Stimulated activated memory B cell treated with anti-CD40 and anti-IgM and Interleukin-4, amounts not matched to agents 10 μg/mL and 1 μg/mL and 100 μg/mL, for 72 hours (primary cell): Measurements from ENCODE around the gene ENDOD1.
"Not testable (repeated sequence)": the region's sequence is repeated elsewhere in the genome, so short reads cannot be mapped to it uniquely, and the experiment has no call there.

ENCODE experiments used
- ATAC-seq: fragments of 150-1000 bp; cut with Tn5 transposase; 2 replicates; pipeline ENCODE4 v1.10.0; 2021
- H3K27ac Mint-ChIP-seq: one replicate; pipeline ENCODE4 v1.8.0; 2022; ENCODE audit warnings: mild to moderate bottlenecking, mixed read lengths
- H3K27me3 Mint-ChIP-seq: one replicate; pipeline ENCODE4 v1.8.0; 2022; ENCODE audit warnings: mixed read lengths
- H3K36me3 Mint-ChIP-seq: one replicate; pipeline ENCODE4 v1.8.0; 2022; ENCODE audit warnings: mixed read lengths
- H3K4me1 Mint-ChIP-seq: one replicate; pipeline ENCODE4 v1.8.0; 2022; ENCODE audit warnings: mixed read lengths
- H3K4me3 Mint-ChIP-seq: one replicate; pipeline ENCODE4 v1.8.0; 2022; ENCODE audit warnings: mild to moderate bottlenecking, moderate library complexity, mixed read lengths
- H3K9me3 Mint-ChIP-seq: one replicate; pipeline ENCODE4 v1.8.0; 2022; ENCODE audit warnings: mixed read lengths

ENDOD1 gene

DNA sequence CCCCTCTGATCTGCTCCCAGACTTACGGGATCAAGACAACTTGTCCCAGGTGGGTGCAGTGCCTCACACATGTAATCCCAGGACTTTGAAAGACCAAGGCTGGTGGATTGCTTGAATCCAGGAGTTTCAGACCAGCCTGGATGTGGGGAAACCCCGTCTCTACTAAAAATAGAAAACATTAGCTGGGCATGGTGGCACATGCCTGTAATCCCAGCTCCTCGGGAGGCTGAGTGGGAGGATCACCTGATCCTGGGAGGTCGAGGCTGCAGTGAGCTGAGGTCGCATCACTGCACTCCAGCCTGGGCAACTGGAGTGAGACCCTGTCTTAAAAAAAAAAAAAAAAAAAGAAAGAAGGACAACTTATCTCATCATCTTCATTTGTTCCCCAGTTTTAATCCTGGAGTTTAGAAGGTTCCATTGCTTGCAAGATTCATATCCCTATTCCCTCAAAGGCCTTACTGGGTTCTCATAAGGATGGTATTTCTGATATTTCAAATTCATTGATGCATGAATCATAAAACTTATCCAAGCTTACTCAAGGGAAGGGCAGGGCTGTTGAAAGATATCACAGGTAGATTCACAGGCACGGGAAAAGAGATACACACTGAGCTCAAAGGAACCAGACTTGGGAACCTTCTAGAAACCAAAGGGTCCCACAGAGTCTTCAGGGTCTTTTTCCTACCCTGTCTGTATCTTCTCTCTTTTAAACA, 14.6 kb downstream of the ENDOD1 start:
- ATAC-seq, result no peak
- Mint-ChIP-seq H3K27me3 (no peaks in the 10 kb centered on the region), H3K27ac (no peak overlapping the region), H3K36me3 (peaks cover 7% of the 10 kb centered on the region), H3K4me1 (peaks cover 37% of the 10 kb centered on the region), H3K9me3 (no peaks in the 10 kb centered on the region), H3K4me3 (no peak overlapping the region)

DNA sequence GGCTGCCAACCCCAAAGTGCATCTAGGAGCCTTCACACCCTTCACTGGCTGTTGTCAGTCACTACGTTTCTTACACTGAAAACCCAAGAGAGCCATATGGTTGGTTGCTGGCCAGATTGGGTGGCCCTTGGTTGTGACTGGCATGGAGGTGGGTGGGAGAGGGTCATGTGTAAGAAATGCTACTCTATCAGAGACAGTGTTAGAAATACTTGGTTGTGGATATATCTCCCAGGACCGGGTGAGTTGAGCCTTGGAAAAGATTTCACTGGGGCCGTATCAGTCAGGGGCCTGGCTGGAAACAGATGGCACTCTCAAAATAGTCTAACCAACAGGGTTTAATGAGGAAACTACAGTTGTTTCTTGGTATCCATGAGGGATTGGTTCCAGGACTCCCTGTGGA, 15.2 kb downstream of the ENDOD1 start:
- Mint-ChIP-seq H3K4me1 (peaks cover 37% of the 10 kb centered on the region), H3K9me3 (no peaks in the 10 kb centered on the region), H3K36me3 (peaks cover 13% of the 10 kb centered on the region), H3K4me3 (no peak overlapping the region), H3K27me3 (no peaks in the 10 kb centered on the region), H3K27ac (no peak overlapping the region)
- no peak for ATAC-seq

DNA sequence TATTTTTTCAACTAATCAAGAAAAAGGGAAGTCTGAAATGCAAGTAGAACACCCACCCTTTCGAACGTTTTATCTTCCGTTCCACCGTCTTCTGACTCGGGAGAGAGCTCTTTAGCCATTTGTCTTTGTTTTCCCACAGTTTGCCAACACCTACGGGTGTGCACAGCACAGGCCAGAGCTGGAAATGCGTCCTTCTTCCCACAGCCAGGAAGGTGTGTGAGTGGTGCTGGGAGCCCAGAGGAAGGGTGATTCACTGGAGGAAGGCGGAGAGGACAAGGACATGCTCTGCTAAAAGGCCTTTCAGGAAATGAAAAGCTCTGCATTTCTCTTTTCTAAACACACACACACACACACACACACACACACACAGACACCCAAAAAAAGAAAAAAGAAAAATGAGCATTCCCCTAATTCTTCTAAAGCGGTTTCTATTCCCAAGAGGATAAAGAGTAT, 18.5 kb downstream of the ENDOD1 start:
- Mint-ChIP-seq H3K27me3 (no peaks in the 10 kb centered on the region), H3K9me3 (no peaks in the 10 kb centered on the region), H3K4me1 (peaks cover 28% of the 10 kb centered on the region), H3K27ac (peak overlapping the region; percentile 59), H3K36me3 (peaks cover 16% of the 10 kb centered on the region), H3K4me3 (peak overlapping the region; percentile 55)
- no peak for ATAC-seq

DNA sequence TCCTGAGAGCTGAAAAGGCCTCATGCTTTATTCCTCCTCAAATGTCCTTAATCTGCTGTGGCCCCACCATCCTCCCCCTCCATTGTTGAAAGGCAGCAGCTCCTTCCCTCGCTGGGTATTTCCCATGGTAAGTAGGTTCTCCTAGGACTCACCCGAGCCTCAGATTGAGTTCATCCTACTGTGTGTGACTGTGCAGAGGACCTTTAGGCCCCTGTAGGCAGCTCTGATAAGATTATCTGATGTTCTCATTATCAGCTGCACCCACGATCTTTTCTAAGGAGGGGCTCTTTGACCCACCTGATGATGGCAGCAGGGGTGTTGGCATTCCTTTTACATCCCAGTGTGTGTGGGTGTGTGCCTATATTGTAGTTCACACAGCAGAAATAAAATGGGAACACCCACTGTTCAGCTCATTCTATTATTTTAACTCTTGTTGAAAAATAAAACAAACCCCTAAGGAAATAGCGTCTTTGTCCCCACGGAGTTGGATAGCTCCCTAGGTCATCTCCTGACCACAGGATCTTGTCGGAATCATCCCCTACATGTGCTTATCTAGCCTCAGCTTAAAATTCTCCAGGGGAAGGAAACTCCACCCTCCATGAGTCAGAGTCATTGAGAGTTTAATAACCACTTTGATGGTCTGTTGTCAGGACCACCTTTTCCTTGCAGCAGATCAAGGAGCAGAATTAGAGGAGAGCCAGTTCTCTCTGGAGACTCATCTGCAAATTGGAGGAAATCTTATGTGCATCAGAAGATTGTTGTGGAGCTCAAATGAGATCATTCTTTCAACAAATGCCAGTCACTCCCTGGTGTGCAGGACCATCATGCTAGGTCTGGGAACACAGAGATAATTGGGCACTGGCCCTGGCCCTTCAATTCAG, 19.3 kb downstream of the ENDOD1 start:
- no peak for ATAC-seq
- Mint-ChIP-seq H3K27ac (peak overlapping the region; percentile 59), H3K36me3 (peaks cover 20% of the 10 kb centered on the region), H3K27me3 (no peaks in the 10 kb centered on the region), H3K4me1 (peaks cover 28% of the 10 kb centered on the region), H3K4me3 (no peak overlapping the region), H3K9me3 (no peaks in the 10 kb centered on the region)

DNA sequence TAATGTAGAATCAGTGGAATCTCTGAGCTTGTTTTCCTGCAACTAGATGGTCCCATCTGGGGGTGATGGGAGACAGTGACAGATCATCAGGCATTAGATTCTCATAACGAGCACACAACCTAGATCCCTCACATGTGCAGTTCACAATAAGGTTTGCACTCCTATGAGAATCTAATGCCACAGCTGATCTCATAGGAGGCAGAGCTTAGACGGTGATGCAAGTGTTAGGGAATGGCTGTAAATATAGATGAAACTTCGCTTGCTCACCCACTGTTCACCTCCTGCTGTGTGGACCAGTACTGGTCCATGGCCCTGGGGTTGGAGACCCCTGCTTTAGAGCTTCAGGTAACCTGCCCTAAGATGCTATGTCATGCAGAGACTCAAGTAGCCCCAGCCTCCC, 21.8 kb downstream of the ENDOD1 start:
- H3K9me3 Mint-ChIP-seq, H3K4me3 Mint-ChIP-seq, ATAC-seq, H3K27me3 Mint-ChIP-seq: not testable (repeated sequence)
- H3K36me3 Mint-ChIP-seq, result peaks cover 20% of the 10 kb centered on the region
- peaks cover 28% of the 10 kb centered on the region for H3K4me1 Mint-ChIP-seq
- peak overlapping the region; percentile 1 for H3K27ac Mint-ChIP-seq

DNA sequence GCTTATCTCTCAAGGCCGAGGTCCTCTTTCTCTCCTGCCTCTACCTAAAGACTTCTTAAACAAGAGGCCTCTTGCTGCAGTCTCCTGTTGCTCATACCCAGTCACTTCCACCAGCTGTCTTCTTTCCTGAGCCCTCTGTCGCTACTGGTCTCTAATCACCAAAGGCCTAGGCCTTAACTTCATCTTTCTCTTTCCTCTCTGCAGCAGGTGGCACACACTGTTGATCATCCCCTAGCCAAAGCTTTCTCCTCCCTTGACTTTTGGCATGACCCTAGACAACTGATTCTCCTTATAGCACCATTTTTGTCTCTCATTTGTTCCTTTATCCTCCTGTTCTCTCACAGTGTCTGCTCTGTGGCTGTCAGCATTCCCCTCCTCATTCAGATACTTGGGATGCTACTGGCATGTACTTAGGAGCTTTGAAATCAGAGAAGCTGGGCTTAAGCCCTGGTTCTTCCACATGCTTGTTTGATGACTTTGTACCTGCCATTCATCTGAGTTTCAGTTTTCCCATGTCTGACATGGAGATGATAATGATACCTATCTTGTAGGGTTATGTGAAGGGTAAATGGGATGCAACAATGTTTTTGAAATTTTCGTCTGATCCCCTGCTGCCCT, 22.4 kb downstream of the ENDOD1 start:
- no peak overlapping the region for H3K4me3 Mint-ChIP-seq
- ATAC-seq, result no peak
- no peaks in the 10 kb centered on the region for H3K9me3 Mint-ChIP-seq
- no peaks in the 10 kb centered on the region for H3K27me3 Mint-ChIP-seq
- peaks cover 24% of the 10 kb centered on the region for H3K4me1 Mint-ChIP-seq
- H3K27ac Mint-ChIP-seq, result peak overlapping the region; percentile 1
- peaks cover 20% of the 10 kb centered on the region for H3K36me3 Mint-ChIP-seq

DNA sequence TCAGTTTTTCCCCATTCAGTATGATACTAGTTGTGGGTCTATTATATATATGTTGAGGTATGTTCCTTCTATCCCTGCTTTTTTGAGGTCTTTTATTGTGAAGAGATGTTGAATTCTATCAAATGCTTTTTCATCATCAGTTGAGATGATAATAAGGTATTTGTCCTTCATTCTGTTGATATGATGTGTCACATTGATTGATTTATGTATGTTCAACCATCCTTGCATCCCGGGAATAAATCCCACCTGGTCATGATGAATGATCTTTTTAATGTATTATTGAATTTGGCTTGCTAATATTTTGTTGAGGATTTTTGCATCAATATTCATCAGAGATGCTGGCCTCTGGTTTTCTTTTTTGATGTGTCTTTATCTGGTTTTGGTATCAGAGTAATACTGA, 26.0 kb downstream of the ENDOD1 start:
- ATAC-seq, result no peak
- Mint-ChIP-seq H3K27ac (no peak overlapping the region), H3K9me3 (peaks cover 4% of the 10 kb centered on the region), H3K4me3 (no peak overlapping the region), H3K27me3 (no peaks in the 10 kb centered on the region), H3K4me1 (peaks cover 15% of the 10 kb centered on the region), H3K36me3 (peaks cover 26% of the 10 kb centered on the region)

DNA sequence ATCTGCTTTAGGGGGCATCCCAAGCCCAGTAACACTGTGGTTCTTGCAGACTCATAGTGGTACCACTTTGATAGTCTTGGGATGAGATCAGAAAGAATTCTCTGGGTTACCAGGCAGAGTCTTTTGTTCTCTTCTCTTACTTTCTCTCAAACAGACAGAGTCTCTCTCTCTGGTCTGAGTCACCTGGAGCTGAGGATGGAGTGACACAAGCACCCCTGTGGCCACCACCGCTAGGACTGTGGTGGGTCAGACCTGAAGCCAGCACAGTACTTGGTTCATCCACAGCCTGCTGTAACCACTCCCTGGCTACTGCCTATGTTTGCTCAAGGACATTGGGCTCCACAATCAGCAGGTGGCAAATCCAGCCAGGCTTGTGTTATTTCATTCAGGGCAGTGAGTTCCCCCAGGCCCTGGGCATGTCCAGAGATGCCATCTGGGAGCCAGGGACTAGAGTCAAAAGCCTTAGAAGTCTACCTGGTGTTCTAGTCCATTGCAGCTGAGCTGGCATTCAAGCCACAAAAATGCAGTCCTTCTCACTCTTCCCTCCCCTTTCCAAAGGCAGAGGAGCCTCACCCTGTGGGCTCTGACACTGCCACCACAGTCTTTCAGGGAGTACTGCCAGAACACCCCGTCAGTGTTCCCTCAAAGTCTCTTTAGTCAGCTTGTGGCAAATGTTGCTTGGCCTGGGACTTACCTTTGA, 29.9 kb downstream of the ENDOD1 start:
- H3K9me3 Mint-ChIP-seq, result peaks cover 4% of the 10 kb centered on the region
- H3K27me3 Mint-ChIP-seq, result no peaks in the 10 kb centered on the region
- H3K36me3 Mint-ChIP-seq, result peaks cover 19% of the 10 kb centered on the region
- peaks cover 21% of the 10 kb centered on the region for H3K4me1 Mint-ChIP-seq
- H3K27ac Mint-ChIP-seq, result no peak overlapping the region
- H3K4me3 Mint-ChIP-seq, result no peak overlapping the region
- no peak for ATAC-seq

DNA sequence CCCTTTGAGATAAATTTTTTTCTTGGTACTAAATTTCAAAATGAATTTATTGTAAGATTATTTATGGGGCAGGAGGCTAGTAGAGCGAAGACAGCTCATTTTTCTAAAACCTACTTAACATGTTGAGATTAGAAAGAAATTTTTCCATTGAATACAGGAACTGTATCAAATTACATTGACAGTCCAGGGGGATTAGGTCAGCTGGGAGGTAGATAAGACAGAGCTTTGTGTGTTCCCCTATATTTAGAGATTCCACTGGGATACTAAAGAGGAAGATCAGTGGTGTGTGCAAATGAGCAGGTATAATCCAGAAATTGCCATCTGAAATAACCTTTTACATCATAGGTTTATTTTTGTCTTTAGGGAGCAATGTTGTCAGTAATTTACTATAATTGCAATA, 32.1 kb downstream of the ENDOD1 start:
- Mint-ChIP-seq H3K27me3 (no peaks in the 10 kb centered on the region), H3K27ac (no peak overlapping the region)

DNA sequence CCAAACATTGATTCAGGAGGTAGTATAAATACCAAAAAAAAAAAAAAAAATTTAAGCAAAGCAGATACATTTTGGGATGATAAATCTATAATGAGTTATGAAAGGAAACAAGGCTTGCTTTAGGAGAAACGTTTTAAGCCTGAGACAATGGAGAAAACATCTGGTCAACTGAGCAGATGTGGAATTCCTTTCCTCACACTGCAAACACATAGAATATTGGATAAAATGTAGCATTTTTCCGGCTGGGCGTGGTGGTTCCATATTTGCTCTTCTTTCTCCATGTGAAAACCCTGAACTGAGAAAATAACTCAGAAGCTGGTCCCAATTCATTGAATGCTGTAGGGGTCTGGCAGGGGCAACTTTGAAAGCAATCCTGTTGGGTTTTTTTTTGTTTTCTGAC, 33.9 kb downstream of the ENDOD1 start:
- Mint-ChIP-seq H3K27me3 (no peaks in the 10 kb centered on the region), H3K36me3 (peaks cover 16% of the 10 kb centered on the region), H3K4me1 (peaks cover 19% of the 10 kb centered on the region), H3K27ac (no peak overlapping the region), H3K9me3 (no peaks in the 10 kb centered on the region), H3K4me3 (no peak overlapping the region)
- no peak for ATAC-seq

More for the DNA sequence above, 32.1 kb downstream of the ENDOD1 start:
- Mint-ChIP-seq H3K4me3 (no peak overlapping the region), H3K9me3 (peaks cover 4% of the 10 kb centered on the region), H3K36me3 (peaks cover 24% of the 10 kb centered on the region), H3K4me1 (peaks cover 21% of the 10 kb centered on the region)
- no peak for ATAC-seq

DNA sequence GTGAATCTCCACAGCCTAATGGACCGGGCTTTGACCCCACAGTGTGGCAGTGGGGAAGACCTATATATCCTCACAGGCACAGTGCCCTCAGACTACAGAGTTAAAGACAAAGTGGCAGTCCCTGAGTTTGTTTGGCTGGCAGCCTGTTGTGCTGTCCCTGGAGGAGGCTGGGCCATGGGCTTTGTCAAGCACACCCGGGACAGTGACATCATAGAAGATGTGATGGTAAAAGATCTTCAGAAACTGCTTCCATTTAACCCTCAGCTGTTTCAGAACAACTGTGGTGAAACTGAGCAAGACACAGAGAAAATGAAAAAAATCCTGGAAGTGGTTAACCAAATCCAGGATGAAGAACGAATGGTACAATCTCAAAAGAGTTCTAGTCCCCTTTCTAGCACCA, 39.0 kb downstream of the ENDOD1 start:
- Mint-ChIP-seq H3K4me3 (no peak overlapping the region), H3K4me1 (no peaks in the 10 kb centered on the region), H3K27me3 (no peaks in the 10 kb centered on the region), H3K9me3 (no peaks in the 10 kb centered on the region), H3K36me3 (peaks cover 37% of the 10 kb centered on the region), H3K27ac (no peak overlapping the region)
- no peak for ATAC-seq

DNA sequence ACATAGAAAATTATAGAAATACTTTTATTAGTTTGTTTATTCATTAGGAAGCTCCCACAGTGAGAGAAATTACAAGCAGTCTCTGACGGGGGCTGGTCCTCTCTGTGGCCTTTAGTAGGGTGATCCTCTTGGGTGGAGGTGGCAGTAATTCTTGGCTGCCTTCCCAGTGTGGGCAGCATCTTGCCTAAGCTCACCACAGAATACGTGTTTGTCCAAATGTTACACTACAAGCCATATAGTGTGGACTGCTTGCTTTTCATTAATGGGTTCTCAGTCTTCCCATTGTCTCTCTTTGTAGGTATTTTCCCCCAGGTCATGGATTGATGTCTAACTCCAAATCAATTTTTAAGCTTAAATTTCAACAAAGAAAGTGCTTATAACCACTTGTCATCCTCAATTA, 43.3 kb downstream of the ENDOD1 start:
- no peak for ATAC-seq
- Mint-ChIP-seq H3K27ac (no peak overlapping the region), H3K9me3 (no peaks in the 10 kb centered on the region), H3K36me3 (peaks cover 32% of the 10 kb centered on the region), H3K27me3 (no peaks in the 10 kb centered on the region), H3K4me3 (no peak overlapping the region), H3K4me1 (no peaks in the 10 kb centered on the region)

DNA sequence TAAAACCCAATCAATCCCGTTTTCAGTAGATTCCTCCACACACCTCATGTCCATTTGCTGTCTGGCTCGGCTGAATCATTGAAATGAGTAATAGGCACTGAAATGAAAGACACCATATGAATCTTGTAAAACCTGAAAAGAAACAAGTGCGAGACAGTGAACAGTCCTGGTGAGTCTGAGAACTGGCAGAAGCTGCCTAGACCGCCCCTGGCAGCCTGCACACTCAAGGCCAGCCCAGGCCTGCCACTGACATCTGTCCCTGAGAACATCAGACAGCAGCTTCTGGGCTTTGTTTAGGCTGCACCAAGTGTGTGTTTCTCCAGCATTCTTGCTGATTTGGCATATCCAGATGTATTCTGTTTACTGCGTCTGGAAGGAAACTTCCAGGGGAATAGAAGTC, 44.8 kb downstream of the ENDOD1 start:
- ATAC-seq, result no peak
- H3K9me3 Mint-ChIP-seq, result no peaks in the 10 kb centered on the region
- no peak overlapping the region for H3K4me3 Mint-ChIP-seq
- H3K4me1 Mint-ChIP-seq, result no peaks in the 10 kb centered on the region
- peaks cover 19% of the 10 kb centered on the region for H3K36me3 Mint-ChIP-seq
- H3K27ac Mint-ChIP-seq, result no peak overlapping the region
- H3K27me3 Mint-ChIP-seq, result no peaks in the 10 kb centered on the region

DNA sequence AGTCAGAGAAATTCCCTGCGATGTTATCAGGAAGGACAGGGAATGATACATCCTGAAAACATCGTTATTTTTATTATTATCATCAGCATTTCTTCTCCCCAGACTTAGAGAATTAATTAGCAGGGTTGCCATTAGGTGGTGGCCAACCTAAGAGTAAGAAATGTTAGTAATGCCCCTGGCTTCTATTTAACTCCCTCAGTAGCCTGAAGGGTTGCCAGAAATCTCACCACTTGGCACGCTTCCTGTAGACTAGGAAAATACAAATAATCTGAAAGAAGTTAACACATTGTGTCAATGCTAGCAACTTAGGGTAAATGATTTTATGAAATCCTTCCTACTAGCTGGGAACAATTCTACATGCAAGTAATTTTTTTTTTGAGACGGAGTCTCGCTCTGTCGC, 45.5 kb downstream of the ENDOD1 start:
- Mint-ChIP-seq H3K36me3 (peaks cover 12% of the 10 kb centered on the region), H3K4me1 (no peaks in the 10 kb centered on the region), H3K9me3 (no peaks in the 10 kb centered on the region), H3K4me3 (no peak overlapping the region), H3K27ac (no peak overlapping the region), H3K27me3 (no peaks in the 10 kb centered on the region)
- ATAC-seq, result no peak

DNA sequence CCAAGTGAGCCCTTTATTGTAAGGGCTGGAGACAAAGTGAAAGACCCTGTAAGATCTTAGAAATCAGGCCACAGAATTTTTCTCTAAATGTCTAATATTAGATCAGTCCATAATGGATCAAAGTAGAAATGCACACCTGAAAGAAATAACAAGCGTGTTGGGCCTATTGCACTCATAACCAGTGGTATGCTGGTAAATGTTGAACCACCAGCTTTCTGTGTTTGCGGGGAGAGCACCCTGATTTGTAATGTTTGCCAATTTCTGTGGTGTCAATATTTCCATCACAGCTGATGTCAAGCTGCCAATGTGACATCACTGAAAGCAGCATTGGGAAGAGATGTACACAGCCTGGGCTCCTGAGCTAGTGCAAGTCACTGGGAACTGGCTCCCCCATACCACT, 46.2 kb downstream of the ENDOD1 start:
- Mint-ChIP-seq H3K4me1 (no peaks in the 10 kb centered on the region), H3K27me3 (no peaks in the 10 kb centered on the region), H3K4me3 (no peak overlapping the region), H3K27ac (no peak overlapping the region), H3K9me3 (no peaks in the 10 kb centered on the region), H3K36me3 (peaks cover 8% of the 10 kb centered on the region)
- ATAC-seq, result no peak
